HEK293 (cell line): ENCODE measurements around the gene RPL13A.
A peak's percentile ranks its signal among the peaks of the same experiment; 100 is the strongest.

Experiments
- YY1 ChIP-seq: fragments of 450-650 bp; formaldehyde crosslinking; IDR thresholded peaks from 2 replicates; pipeline ENCODE4 v1.5.1; 2018; ENCODE audit warnings: missing biosample characterization, missing genetic modification characterization
- ZBTB17 ChIP-seq: fragments of 450-650 bp; formaldehyde crosslinking; IDR thresholded peaks from 2 replicates; pipeline ENCODE4 v1.5.1; 2016; ENCODE audit warnings: missing biosample characterization, missing genetic modification characterization
- ZNF140 ChIP-seq: fragments of 450-650 bp; formaldehyde crosslinking; IDR thresholded peaks from 2 replicates; pipeline ENCODE4 v1.5.1; 2016; ENCODE audit warnings: missing biosample characterization, missing genetic modification characterization
- ZNF24 ChIP-seq: fragments of 450-650 bp; formaldehyde crosslinking; IDR thresholded peaks from 2 replicates; pipeline ENCODE4 v1.5.1; 2016; ENCODE audit warnings: missing biosample characterization, missing genetic modification characterization
- ZNF350 ChIP-seq: fragments of 450-650 bp; formaldehyde crosslinking; IDR thresholded peaks from 2 replicates; pipeline ENCODE4 v1.5.0; 2017; ENCODE audit warnings: missing biosample characterization, mild to moderate bottlenecking, missing genetic modification characterization
- ZNF426 ChIP-seq: fragments of 450-650 bp; formaldehyde crosslinking; IDR thresholded peaks from 2 replicates; pipeline ENCODE4 v1.5.1; 2017; ENCODE audit warnings: missing biosample characterization, missing genetic modification characterization, mild to moderate bottlenecking, inconsistent platforms, moderate library complexity
- ZNF501 ChIP-seq: fragments of 450-650 bp; formaldehyde crosslinking; IDR thresholded peaks from 2 replicates; pipeline ENCODE4 v1.5.1; 2016; ENCODE audit warnings: missing biosample characterization, missing genetic modification characterization
- ZNF561 ChIP-seq: fragments of 450-650 bp; IDR thresholded peaks from 2 replicates; pipeline ENCODE4 v1.5.1; 2018; ENCODE audit warnings: missing biosample characterization, missing genetic modification characterization, borderline replicate concordance
- ZNF621 ChIP-seq: fragments of 450-650 bp; formaldehyde crosslinking; IDR thresholded peaks from 2 replicates; pipeline ENCODE4 v1.5.1; 2017; ENCODE audit warnings: missing biosample characterization, missing genetic modification characterization
- ZNF664 ChIP-seq: fragments of 450-650 bp; formaldehyde crosslinking; IDR thresholded peaks from 2 replicates; pipeline ENCODE4 v1.5.1; 2016; ENCODE audit warnings: missing biosample characterization, missing genetic modification characterization
- ZSCAN23 ChIP-seq: fragments of 450-650 bp; formaldehyde crosslinking; IDR thresholded peaks from 2 replicates; pipeline ENCODE4 v1.5.1; 2016; ENCODE audit warnings: missing biosample characterization, missing genetic modification characterization
- TF ChIP-seq, protein P1 (sequence below): fragments of 450-650 bp; formaldehyde crosslinking; conservative IDR thresholded peaks from 2 replicates; pipeline ENCODE4 v1.5.1; 2016; ENCODE audit warnings: low read depth, missing biosample characterization, missing genetic modification characterization
- TF ChIP-seq, protein P2 (sequence below): sonication (generic); formaldehyde crosslinking; IDR thresholded peaks from 2 replicates; pipeline ENCODE4 v1.8.1; 2022; ENCODE audit warnings: mild to moderate bottlenecking, moderate library complexity, missing genetic modification reagents

The RPL13A gene

GRCh38 chr19:49539192-49539952 lies 52.0 kb downstream of the RPL13A start (continued):
- TF ChIP-seq ZNF501 (tag by site-specific recombination) (no peak), YY1 (no peak), ZNF426 (tag by site-specific recombination) (no peak), ZNF350 (tag by site-specific recombination) (no peak), ZNF621 (no peak), ZSCAN23 (tag by site-specific recombination) (no peak), ZNF140 (tag by site-specific recombination) (no peak), ZBTB17 (tag by site-specific recombination) (no peak), ZNF561 (tag by site-specific recombination) (no peak), ZNF24 (tag by site-specific recombination) (no peak), ZNF664 (tag by site-specific recombination) (peak; percentile 59; the same call in 1 of the 2 replicates)
- TF ChIP-seq, protein P1, sequence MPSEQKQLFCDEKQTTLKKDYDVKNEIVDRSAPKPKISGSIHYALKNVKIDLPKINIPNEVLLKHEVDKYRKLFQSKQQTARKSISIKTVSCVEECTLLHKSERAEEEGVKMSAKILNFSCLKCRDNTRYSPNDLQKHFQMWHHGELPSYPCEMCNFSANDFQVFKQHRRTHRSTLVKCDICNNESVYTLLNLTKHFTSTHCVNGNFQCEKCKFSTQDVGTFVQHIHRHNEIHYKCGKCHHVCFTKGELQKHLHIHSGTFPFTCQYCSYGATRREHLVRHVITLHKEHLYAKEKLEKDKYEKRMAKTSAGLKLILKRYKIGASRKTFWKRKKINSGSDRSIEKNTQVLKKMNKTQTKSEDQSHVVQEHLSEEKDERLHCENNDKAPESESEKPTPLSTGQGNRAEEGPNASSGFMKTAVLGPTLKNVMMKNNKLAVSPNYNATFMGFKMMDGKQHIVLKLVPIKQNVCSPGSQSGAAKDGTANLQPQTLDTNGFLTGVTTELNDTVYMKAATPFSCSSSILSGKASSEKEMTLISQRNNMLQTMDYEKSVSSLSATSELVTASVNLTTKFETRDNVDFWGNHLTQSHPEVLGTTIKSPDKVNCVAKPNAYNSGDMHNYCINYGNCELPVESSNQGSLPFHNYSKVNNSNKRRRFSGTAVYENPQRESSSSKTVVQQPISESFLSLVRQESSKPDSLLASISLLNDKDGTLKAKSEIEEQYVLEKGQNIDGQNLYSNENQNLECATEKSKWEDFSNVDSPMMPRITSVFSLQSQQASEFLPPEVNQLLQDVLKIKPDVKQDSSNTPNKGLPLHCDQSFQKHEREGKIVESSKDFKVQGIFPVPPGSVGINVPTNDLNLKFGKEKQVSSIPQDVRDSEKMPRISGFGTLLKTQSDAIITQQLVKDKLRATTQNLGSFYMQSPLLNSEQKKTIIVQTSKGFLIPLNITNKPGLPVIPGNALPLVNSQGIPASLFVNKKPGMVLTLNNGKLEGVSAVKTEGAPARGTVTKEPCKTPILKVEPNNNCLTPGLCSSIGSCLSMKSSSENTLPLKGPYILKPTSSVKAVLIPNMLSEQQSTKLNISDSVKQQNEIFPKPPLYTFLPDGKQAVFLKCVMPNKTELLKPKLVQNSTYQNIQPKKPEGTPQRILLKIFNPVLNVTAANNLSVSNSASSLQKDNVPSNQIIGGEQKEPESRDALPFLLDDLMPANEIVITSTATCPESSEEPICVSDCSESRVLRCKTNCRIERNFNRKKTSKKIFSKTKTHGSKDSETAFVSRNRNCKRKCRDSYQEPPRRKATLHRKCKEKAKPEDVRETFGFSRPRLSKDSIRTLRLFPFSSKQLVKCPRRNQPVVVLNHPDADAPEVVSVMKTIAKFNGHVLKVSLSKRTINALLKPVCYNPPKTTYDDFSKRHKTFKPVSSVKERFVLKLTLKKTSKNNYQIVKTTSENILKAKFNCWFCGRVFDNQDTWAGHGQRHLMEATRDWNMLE (tag by site-specific recombination) = no peak
- TF ChIP-seq, protein P2, sequence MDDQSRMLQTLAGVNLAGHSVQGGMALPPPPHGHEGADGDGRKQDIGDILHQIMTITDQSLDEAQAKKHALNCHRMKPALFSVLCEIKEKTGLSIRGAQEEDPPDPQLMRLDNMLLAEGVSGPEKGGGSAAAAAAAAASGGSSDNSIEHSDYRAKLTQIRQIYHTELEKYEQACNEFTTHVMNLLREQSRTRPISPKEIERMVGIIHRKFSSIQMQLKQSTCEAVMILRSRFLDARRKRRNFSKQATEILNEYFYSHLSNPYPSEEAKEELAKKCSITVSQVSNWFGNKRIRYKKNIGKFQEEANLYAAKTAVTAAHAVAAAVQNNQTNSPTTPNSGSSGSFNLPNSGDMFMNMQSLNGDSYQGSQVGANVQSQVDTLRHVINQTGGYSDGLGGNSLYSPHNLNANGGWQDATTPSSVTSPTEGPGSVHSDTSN (CRISPR knock-in tag) = no peak
- TF ChIP-seq, all 188 proteins: peak for 3
